Glomerular visceral epithelial cell (primary cell): ENCODE results near the gene ABI3BP.
A peak's percentile ranks its signal among the peaks of the same experiment; 100 is the strongest.

Experiments
- DNase-seq: peaks from one replicate; pipeline ENCODE4 v3.0.0-alpha.2; 2016; ENCODE audit errors: extremely low spot score

Gene ABI3BP

GRCh38 chr3:100831629-100832028, 161.6 kb downstream of the ABI3BP start:
- no peak for DNase-seq

DNA sequence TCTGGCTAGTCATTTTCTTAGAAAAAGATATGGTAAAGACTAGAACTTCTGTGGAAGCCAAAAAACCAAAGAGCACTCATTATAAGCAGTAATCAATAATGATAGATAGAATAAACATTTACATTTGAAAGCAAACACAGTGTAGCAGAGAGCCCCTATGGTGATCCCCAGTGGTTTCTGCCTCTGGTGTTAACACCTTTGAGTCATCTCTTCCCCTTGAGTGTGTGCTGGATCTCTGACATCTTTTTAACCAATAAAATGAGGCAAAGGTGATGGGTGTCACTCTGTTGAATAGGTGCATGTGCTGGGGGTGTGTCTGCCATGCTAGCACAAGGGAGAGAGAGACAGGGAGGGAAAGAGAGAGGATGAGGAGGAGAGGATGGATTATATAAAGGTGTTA, 162.3 kb downstream of the ABI3BP start:
- no peak for DNase-seq

DNA sequence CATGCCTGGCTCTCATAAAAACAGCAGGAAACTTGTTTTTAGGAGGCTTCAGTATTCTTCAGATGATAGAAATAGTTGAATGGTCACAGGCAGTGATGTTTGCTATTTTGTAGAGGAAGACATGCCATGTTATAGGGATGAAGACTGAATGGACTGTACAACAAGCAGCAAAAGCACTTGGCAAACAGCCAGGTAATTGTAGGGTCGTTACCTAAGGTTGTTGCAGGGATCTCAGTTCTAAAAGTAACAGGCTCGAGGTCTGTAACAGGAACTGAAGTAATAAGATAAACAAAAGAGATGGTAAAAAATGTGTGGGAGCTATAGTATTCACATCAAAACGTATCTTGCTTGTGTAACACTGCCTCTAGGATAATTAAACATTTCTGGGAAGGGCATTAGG, 167.6 kb downstream of the ABI3BP start:
- DNase-seq: no peak

DNA sequence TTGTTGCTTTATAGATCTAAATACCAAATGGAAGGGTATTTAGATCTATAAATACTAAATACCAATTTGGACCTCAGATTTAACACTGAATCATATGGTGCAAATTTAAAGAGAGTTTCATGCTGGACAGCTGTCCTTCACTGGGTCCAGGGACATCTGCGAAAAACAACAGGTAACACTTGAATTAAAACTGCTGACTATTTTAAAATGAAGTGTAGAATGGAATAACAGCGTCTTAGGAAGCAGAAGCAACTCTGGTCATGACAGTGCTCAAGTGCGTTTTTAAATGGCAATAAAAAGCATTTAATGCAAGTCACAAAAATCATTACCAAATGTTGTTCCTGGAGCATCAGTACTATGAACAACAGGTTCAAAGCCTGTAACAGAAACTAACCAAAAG, 177.6 kb downstream of the ABI3BP start:
- no peak for DNase-seq

GRCh38 chr3:100813828-100814227, 179.4 kb downstream of the ABI3BP start:
- DNase-seq: no peak

GRCh38 chr3:100811779-100812507, 181.3 kb downstream of the ABI3BP start:
- no peak for DNase-seq

DNA sequence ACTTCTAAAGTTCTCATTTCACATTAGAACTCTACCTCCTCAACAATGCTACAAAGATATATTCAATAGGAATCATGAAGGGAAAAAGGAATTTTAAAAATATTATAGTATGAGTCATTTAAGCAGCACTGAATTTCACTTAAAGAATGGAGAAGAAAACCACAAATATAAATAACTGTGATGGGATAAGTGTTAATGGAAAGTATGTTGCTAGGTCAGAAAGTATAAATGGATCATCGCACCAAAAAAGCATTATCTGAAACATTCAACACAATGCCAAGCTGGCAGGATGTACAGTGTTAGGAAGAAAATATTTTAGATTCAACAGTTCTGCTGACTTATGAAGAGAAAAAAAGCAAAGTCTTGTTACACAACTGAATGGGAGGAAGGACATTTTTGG, 182.6 kb downstream of the ABI3BP start:
- peak; percentile 25 for DNase-seq

- DNase-seq: no peak
These were observed 188.6 kb downstream of the ABI3BP start for GRCh38 chr3:100804631-100805030.

GRCh38 chr3:100803711-100804110, 189.5 kb downstream of the ABI3BP start:
- no peak for DNase-seq

DNA sequence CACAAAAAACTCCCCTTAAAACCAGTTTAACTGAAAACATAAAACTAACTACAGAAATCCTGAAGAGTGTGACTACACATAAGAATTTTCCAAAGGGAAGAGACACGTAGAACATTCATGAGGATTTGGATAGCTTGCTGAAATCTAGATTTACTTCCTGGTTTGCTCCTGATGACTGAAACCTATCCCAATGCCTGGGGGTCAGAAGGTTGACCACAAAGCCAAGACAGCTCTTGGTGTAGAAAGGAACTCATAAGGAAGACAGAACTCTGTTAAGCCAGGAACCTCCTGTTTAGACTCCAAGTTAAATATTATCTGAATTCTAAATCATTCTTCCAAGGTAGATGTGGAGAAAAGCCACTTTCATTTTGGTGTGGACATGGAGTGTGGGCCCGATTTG, 191.1 kb downstream of the ABI3BP start:
- DNase-seq: peak; percentile 69

DNA sequence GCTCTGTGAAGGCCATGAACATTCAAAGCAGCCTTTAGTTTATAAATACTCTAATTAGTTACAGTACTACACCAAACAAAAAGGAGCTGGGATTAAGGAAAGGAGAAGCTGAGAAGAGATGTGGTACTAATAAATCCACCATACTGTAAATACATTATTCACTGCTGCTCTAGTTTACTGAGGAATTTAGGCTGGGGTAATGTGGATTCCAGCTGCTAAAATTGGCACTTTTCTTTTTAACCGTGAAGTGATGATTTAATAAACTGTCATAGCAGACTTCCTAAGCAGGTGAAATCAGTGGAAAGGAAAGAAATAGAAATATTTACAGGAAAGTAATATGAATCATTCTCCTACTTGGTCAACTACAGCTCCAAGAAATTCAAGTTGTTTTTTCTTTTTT, 195.2 kb downstream of the ABI3BP start:
- DNase-seq: no peak

DNA sequence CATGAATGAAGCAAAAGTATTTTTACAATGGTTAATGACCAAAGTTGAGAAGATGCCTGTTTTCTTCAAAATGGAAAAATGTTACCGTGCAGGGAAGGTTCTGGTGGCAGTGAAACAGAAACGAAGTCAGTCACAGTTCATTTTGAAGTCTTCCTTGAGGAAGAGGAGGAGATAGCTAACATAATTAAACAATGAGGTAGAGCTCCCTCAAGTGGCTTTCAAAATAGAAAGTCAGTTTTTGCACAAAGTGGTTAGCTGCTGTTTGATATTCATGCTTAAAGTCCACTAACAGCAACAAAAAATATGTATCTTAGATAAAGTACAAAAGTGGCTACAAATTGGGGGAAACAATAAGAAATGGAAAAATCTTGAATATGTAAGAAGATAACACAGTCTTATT, 196.7 kb downstream of the ABI3BP start:
- peak; percentile 37 for DNase-seq

GRCh38 chr3:100789579-100789978, 203.6 kb downstream of the ABI3BP start:
- no peak for DNase-seq

DNA sequence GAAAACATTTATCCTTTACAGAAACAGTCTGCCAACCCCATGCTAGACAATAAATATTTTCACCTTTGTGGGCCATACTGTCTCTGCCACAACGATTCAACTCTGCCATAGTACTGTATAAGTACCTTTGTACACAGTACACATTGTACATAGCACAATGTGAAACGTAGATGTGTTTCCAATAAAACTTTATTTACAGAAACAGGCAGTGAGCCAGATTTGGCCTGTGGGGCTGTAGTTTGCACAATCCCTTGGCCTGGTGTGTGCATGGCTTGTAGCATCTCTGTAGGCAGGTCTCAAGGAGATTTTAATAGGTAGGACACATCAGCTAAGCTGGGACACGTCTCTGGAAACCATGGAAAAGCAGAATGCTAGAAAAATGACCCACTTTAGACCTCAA, 209.6 kb downstream of the ABI3BP start:
- DNase-seq: no peak

DNA sequence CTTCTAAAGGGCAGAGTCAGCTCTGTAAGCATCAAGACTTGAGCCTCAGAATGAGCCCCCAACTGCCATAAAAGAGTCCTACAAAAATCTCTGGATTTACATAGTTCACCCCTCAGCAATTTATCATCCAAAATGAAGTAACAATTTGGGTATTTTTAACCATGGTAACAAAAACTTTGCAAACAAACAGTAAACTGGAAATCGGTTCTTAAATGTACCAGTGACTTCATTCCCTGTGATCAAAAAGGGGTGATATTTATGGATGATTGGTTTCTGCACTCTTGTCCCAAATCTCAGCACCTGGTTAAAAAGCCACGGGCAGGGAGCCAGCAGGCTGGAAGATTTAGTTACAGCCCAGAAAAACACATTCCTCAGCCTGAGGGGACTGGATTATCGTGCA, 210.3 kb downstream of the ABI3BP start:
- peak; percentile 71 for DNase-seq

- no peak for DNase-seq
These were observed 210.9 kb downstream of the ABI3BP start for GRCh38 chr3:100782348-100782747.

DNA sequence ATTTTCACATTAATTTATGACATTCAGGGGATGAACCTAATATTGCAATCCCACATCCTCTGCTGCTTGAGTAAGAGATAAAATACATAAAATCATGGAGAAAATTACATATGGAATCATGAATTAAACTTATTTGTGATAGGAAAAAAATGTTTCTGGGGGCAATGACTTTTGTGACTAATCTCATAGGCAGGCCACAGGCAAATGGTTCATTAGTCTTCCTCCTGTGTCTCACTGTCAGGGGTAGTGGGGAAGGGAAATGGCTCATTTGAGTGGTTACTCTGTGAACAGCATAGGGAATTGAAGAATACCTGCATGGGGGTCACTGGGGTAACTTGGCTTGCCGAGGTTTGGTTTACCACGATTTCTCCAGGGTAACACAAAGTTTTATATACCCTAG, 211.9 kb downstream of the ABI3BP start:
- DNase-seq: peak; percentile 68

DNA sequence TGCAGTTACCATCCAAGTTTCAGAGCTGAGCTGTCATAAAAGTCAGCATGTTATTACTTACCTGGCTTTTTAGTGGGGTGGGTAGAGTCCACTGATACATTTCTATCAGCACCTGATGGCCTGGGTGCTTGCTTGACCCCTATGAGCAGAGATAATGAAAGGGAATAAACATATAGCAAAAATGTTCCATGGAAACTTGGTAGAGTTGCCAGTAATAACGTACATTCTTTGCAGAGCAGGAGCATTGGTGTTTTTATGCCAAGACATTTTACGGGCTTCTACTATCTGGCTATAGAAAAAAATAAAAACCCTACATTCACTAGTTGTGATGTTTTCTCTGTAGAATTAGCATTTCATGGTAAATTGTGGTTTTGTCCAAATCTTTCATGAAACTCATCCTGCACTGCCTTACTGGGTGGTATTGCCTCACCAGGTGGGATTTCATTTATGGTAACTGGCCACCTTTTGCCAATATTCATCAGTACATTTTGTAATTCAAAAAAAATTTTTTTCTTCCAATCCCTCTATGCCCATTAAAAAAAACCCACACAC, 213.1 kb downstream of the ABI3BP start:
- no peak for DNase-seq

DNA sequence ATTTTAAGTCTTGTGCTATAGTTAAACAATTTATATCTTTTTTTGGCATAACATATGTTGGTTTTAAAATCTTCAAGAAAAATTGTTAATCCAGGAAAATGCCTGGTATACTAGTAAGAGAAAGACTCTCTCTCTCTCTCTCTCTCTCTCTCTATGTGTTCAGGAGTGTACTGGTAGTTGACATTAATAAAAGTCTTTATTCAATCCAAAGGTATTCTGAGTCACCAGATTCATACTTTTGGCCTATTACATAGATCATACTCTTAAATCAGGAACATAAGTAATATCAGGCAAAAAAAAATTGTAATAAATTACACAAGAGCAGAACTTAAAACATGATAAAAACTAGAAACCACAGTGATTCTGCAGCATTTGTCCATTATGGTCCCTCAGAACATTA, 213.7 kb downstream of the ABI3BP start:
- no peak for DNase-seq

DNA sequence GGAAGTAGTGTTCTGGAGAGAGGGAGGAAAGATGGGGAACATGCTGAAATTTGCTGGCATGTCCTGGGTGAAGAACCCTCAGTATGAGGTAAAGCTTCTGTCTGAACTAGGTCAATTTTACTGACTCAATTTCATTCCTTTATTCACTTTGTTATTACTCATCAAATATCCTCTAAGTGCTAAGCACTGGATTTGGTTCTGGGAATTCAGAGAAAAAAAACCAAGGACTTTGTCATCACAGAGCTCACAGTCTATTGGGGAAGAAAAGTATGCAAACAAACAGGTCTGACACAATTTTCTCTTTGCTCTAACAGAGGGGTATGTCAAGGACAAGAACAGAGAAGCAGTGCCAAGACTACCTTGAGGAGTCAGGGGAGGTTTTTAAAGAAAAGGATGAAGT, 215.9 kb downstream of the ABI3BP start:
- DNase-seq: no peak

GRCh38 chr3:100776746-100777145, 216.5 kb downstream of the ABI3BP start:
- DNase-seq: no peak

DNA sequence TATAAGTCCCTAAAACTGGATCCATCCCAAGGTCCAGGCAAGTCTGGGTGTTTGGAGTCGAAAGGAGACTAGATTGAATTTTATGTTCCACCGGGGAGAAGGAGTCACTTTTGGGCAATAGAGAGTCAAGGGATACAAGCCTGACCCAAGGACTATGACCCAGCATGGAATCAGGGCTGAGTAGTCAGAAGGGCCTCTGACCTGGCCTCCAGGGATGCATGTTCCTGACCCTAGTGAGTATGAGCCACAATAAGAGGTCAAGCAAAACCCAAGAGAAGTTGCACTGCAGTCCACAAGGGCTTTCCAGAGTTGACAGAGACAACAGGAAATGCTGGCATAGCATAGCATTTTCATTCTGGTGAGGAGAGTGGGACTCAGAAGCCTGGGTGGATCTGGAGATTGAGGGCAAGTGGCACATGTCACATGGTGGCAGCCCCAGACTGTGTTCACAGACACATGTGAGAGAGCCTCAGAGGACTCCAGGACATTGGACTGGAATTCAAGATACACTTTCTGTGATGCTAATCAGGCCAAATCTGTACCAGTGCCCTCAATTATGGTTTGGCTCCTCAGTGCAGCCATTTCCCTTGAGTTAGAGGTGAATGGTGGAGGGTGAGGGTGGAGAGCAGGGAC, 217.0 kb downstream of the ABI3BP start:
- no peak for DNase-seq

DNA sequence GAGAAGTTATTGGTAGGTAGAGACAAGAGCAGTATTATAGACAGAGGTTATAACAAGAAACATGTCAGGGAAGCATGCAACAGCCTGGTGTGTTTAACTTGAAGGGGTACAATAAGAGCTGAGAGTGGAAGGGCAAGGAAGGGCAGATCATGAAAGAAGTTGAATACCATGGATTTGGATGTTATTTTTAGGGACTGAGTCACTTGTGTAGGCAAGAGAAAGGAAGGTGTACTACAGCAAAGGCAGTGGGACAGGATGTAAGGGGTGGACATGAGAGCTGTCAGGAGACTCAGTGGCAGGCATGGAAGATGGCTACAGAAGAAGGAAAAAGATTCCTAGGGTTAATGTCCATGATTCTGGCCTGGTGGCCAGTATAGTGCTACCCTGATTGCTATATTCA, 217.6 kb downstream of the ABI3BP start:
- no peak for DNase-seq
